Activated naive CD8-positive, alpha-beta T cell treated with anti-CD3 and anti-CD28 coated beads, Interleukin-2, amount 50 U/mL, for 24 hours (primary cell): ENCODE measurements around the gene SPRR2B.
"Not testable (repeated sequence)": the region's sequence is repeated elsewhere in the genome, so short reads cannot be mapped to it uniquely, and the experiment has no call there.

Source experiments
- ATAC-seq: fragments of 150-1000 bp; cut with Tn5 transposase; one replicate; pipeline ENCODE4 v1.10.0; 2021
- DNase-seq: peaks from one replicate; pipeline ENCODE4 v3.0.0; 2021
- H3K27ac Mint-ChIP-seq: one replicate; pipeline ENCODE4 v1.8.0; 2021; ENCODE audit warnings: mild to moderate bottlenecking, mixed read lengths
- H3K27me3 Mint-ChIP-seq: one replicate; pipeline ENCODE4 v1.8.0; 2021; ENCODE audit warnings: mixed read lengths
- H3K36me3 Mint-ChIP-seq: one replicate; pipeline ENCODE4 v1.8.0; 2021; ENCODE audit warnings: low read depth, mixed read lengths
- H3K4me1 Mint-ChIP-seq: one replicate; pipeline ENCODE4 v1.8.0; 2021; ENCODE audit warnings: mixed read lengths
- H3K4me3 Mint-ChIP-seq: one replicate; pipeline ENCODE4 v1.8.0; 2021; ENCODE audit warnings: mild to moderate bottlenecking, moderate library complexity, mixed read lengths
- H3K9me3 Mint-ChIP-seq: one replicate; pipeline ENCODE4 v1.8.0; 2021; ENCODE audit warnings: mixed read lengths

Gene SPRR2B

GRCh38 chr1:153022340-153022739 is 49.1 kb downstream of the SPRR2B start:
- H3K4me3 Mint-ChIP-seq, H3K27ac Mint-ChIP-seq, H3K36me3 Mint-ChIP-seq, H3K4me1 Mint-ChIP-seq, ATAC-seq, DNase-seq, H3K9me3 Mint-ChIP-seq: not testable (repeated sequence)
- peaks cover 23% of the 10 kb centered on the region for H3K27me3 Mint-ChIP-seq

GRCh38 chr1:153021829-153022228 is 49.6 kb downstream of the SPRR2B start:
- peaks cover 21% of the 10 kb centered on the region for H3K27me3 Mint-ChIP-seq
- not testable (repeated sequence) for DNase-seq, H3K4me3 Mint-ChIP-seq, H3K36me3 Mint-ChIP-seq, H3K4me1 Mint-ChIP-seq, H3K9me3 Mint-ChIP-seq, H3K27ac Mint-ChIP-seq, ATAC-seq
